NCI-H82 treated with DMSO at 0.1 percent for 48 hours (cell line): Measurements from ENCODE around the gene DGCR2.
A peak's percentile ranks its signal among the peaks of the same experiment; 100 is the strongest.

Source experiments
- DNase-seq: peaks from one replicate; lab custom pipeline; 2025; ENCODE audit not compliant: unreplicated experiment; lab: John Stamatoyannopoulos, UW

The DGCR2 gene

GRCh38 chr22:19128009-19128401 lies 5.8 kb upstream of the DGCR2 start:
- no peak for DNase-seq

- DNase-seq = no peak
Measured at GRCh38 chr22:19127329-19128008, 5.3 kb upstream of the DGCR2 start.

GRCh38 chr22:19126309-19127273 lies 4.4 kb upstream of the DGCR2 start:
- no peak for DNase-seq

GRCh38 chr22:19125474-19126308 lies 3.5 kb upstream of the DGCR2 start:
- DNase-seq = no peak

DNA sequence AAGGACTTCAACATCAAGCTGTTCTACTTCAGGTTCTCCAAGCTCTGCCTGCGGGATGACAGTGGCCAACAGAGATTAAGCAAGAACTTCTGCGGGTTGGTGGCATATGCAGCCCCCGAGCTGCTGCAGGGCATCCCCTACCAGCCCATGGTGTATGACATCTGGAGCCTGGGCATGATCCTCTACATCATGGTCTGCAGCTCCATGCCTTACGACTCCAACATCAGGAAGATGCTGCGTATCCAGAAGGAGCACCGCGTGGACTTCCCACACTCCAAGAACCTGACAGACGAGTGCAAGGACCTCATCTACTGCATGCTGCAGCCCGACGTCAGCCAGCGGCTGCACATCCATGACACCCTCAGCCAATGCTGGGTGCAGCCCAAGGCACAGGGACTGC lies 2.8 kb upstream of the DGCR2 start:
- no peak for DNase-seq

DNA sequence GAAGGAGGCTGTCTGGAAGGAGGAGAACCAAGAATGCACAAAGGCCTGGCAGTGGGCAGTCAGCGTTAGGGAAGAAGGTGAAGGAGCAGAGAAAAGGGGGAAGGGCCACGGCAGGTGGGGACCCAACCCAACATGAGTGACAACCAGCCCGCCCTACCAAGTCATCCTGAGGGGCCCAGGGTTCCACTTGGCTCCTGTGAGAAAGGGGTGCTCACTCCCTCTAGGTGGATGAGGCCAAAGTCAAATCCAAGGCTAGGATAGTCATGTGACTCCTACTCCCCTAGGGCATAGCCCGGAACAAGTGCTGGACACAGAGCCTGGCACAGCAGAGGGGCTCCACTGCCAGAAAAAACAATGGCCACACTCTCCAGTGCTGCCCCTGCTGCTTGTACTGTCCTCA lies 2.2 kb upstream of the DGCR2 start:
- DNase-seq = no peak

GRCh38 chr22:19123936-19124335 lies 1.7 kb upstream of the DGCR2 start:
- DNase-seq = no peak

DNA sequence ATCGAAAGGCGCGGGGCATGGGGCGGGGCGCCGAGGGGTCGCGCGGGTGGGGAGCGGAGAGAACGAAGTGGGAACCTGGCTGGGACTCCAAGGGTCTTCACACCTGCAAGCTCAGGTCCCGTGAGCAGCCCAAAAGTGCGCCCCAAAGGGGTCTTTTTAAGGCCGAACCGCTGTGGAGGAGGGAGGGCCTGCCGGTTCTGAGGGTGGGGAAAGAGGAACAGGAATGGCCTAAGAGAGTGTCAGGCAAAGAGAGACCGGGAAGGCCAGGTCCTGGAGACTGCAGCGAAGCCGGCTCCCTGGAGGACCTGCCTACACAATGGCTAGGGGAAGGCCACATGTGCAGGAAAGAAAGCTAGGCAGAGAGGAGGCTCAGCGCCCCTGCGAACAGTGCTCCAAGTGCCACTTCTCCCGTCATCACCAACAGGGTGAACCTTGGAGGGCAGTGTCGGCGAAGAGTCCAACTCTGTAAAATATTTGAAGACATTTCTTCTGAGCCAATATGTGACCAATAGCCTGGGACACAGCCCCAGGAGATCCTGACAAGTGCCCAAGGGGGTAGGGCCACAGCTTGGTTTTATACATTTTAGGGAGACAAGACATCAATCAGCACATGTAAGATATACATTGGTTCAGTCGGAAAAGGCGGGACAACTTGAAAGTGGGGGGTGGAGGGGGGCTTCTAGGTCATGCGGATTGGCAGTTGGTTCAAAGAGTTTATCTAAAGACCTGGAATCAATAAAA lies 710 bp upstream of the DGCR2 start:
- no peak for DNase-seq

- no peak for DNase-seq
Measured at GRCh38 chr22:19121631-19122142, 525 bp downstream of the DGCR2 start.

DNA sequence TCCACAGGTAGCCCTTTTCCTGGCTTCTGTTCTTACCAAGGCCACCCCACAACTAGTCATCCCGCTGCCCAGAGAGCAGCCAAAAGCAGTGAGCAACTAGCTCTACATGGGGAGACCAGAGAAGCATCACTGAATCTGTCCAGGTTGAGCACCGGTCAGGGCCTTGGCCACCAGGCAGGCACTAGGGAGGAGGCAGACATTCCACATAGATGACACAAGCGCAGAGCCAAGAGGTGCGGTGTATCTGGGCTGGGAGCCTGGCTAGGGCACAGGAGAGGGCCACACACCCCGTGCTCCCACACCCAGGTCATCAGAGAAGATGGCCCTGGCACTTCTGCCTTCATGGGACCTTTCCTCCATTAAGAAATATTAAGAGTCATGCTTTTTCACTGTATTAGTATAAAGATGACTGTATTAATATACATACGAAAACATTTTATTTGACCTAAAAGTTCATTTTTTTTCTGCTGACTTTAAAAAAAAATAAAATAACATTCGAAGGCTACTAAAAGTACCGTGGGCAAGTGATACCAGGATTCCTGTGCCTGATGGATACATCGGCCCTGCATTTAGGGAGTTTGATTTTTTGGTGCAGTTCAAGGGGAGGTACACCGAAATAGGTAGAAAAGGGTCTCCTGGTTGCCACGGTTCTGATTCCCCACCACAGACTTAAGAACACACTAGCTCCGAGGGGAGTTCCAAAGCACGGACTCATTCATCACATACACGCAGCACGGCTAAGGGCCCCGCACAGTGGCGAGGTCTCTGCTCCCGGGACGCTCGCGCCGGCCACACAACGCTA lies 1.2 kb downstream of the DGCR2 start:
- DNase-seq = no peak

DNA sequence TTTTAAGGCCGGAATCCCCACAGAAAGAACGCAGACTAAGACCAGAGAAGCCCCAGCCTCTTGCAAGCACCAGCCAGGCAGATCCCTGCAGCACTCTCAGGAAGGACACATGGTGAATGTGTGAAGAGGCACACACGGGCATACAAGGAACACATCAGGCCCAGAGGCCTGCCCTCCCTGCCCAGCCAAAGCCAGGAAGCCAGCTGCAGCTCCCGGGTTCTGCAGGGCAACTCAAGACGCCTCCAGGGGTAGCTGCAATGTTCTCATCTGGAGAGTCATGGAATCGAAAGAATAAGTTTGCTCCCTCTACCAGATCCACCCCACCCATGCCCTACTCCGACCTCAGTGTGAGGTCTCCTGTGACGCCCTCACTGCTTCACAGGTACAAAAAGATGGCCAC lies 2.3 kb downstream of the DGCR2 start:
- no peak for DNase-seq

DNA sequence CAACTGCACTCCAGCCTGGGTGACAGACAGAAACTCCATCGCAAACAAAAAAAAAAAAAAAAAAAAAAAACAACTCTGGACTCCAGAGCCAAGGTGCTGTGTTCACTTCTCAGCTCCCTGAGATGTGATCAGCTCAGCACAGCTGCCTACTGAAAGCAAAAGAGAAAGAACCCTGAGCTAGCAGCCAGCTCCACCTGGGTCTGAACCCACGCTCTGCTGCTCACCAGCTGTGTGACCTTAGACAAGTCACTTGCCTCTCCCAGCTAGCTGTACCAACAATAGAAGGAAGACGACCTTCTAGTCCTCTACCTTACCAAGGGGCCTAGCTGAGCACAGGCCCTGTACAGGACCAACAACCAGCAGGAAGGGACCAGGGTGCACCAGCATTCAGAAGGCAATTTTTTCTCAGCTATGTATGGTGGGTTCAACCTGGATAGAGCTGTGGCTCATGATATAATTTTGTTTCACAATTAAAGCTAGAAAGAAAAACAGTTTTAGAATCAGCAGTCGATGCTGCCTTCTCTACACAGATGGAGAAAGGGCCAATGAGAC lies 3.8 kb downstream of the DGCR2 start:
- no peak for DNase-seq

DNA sequence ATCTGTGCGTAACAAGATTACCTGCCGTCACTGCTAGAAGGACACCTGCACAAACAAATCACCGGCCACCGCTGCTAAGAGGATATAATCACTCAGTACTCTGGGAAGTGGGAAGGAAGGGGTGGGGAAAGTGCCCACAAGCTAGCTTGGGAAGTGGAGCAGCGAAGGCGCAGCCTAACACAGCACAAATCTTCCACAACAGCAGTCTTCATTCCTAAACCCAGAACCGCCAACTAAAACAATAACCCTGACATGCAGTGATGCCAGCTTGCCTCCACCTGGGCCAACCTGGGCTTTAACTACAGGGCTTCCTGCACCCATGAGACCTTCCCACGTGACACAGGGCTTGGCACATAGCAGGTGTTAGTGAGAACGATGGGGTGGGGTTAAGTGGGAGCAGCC lies 5.1 kb downstream of the DGCR2 start:
- DNase-seq = peak; percentile 42

GRCh38 chr22:19115628-19116027 lies 6.6 kb downstream of the DGCR2 start:
- no peak for DNase-seq

- DNase-seq = no peak
Measured at GRCh38 chr22:19114984-19115552, 7.1 kb downstream of the DGCR2 start.

DNA sequence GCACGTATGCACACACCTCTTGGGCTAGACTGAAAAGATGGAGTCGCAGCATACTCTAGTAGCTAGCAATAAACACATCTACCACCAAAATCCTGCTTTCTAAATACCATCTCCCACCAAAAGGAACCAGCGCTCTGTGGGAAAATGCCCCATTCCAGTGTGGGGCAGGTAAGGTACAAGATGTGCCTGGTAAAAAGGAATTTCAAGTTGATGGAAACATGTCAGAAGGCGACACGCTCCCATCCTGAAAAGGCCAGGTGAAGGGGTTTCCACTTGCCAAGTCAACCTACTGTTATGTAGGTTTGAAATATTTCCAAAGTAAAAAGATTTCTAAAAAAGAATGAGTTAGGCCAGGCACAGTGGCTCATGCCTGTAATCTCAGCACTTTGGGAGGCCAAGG lies 8.8 kb downstream of the DGCR2 start:
- DNase-seq = no peak

- no peak for DNase-seq
Measured at GRCh38 chr22:19111584-19111983, 10.6 kb downstream of the DGCR2 start.

DNA sequence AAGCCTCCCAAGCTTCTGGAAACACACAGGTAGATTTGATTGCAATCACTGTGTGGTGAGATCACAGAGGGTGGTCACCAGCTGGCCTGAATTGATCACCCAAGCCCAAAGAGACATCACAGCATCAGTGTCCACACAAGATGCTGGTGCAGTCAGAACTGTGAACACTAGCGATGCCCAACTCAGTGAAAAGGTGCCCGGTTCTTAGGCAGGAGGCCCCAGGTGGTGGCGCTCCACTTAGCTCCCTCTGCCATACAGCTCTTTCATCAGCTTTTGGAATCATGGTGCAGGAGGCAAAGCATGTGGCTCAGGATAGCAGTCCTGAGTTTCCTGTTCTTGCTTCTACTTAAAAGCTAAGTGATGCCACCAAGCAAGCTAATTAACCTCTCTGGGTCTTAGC lies 11.1 kb downstream of the DGCR2 start:
- no peak for DNase-seq

GRCh38 chr22:19110646-19111045 lies 11.6 kb downstream of the DGCR2 start:
- no peak for DNase-seq
